HEK293 (cell line): Measurements from ENCODE around the gene KCNMA1.

Experiments
- CTCF ChIA-PET: fragments of 350-600 bp; formaldehyde crosslinking; extraction: SDS; loops from one replicate; lab custom pipeline; 2021; ENCODE audit warnings: antibody characterized with exemption; lab: Yijun Ruan, JAX
- POLR2A ChIA-PET: fragments of 300-600 bp; formaldehyde crosslinking; extraction: SDS; loops from one replicate; lab custom pipeline; 2020; ENCODE audit warnings: antibody characterized with exemption, inconsistent platforms; lab: Yijun Ruan, JAX
- H3K27ac ChIP-seq: fragments of 200-500 bp; sonication (Bioruptor generic); 2 replicates; pipeline ENCODE4 v1.5.1; 2014; ENCODE audit warnings: low read depth, low read length, control low read depth, inconsistent platforms; ENCODE audit errors: extremely low read depth
- H3K36me3 ChIP-seq, 2 experiments: fragments of 200-500 bp in 1 of 2; sonication (Bioruptor generic) in 1 of 2; 1 replicate in 1 of 2; 2 replicates in 1 of 2; pipeline ENCODE4 v1.5.1; 2014 to 2017; ENCODE audit warnings: inconsistent platforms in 2 of 2, low read length in 2 of 2; ENCODE audit not compliant: control insufficient read depth in 2 of 2, insufficient read depth in 1 of 2
- H3K4me1 ChIP-seq: fragments of 200-500 bp; sonication (Bioruptor generic); 2 replicates; pipeline ENCODE4 v1.5.1; 2014; ENCODE audit warnings: mild to moderate bottlenecking, low read length, inconsistent platforms; ENCODE audit not compliant: control insufficient read depth, insufficient read depth
- H3K4me3 ChIP-seq: 2 replicates; pipeline ENCODE4 v1.5.1; 2011; ENCODE audit warnings: low read depth, mild to moderate bottlenecking, control low read depth, low read length, moderate library complexity
- H3K9me3 ChIP-seq: fragments of 200-500 bp; sonication (Bioruptor generic); 2 replicates; pipeline ENCODE4 v1.5.1; 2014; ENCODE audit warnings: low read depth, low read length, inconsistent platforms; ENCODE audit not compliant: control insufficient read depth, insufficient read depth
- IKZF3 ChIP-seq: fragments of 450-650 bp; IDR thresholded peaks from 2 replicates; pipeline ENCODE4 v1.5.0; 2018; ENCODE audit warnings: missing biosample characterization, mild to moderate bottlenecking, missing genetic modification characterization, moderate library complexity
- OVOL3 ChIP-seq: fragments of 450-650 bp; formaldehyde crosslinking; IDR thresholded peaks from 2 replicates; pipeline ENCODE4 v1.5.1; 2016; ENCODE audit warnings: missing biosample characterization, missing genetic modification characterization
- PRDM1 ChIP-seq: fragments of 450-650 bp; formaldehyde crosslinking; IDR thresholded peaks from 2 replicates; pipeline ENCODE4; 2016; ENCODE audit warnings: missing biosample characterization, missing genetic modification characterization
- PRDM10 ChIP-seq: fragments of 450-650 bp; formaldehyde crosslinking; IDR thresholded peaks from 2 replicates; pipeline ENCODE4 v1.5.1; 2016; ENCODE audit warnings: missing biosample characterization, missing genetic modification characterization
- SALL2 ChIP-seq: fragments of 450-650 bp; formaldehyde crosslinking; IDR thresholded peaks from 2 replicates; pipeline ENCODE4 v1.5.0; 2017; ENCODE audit warnings: missing biosample characterization, mild to moderate bottlenecking, missing genetic modification characterization, borderline replicate concordance
- SP7 ChIP-seq: fragments of 450-650 bp; formaldehyde crosslinking; IDR thresholded peaks from 2 replicates; pipeline ENCODE4 v1.5.1; 2016; ENCODE audit warnings: missing biosample characterization, missing genetic modification characterization
- ZBTB17 ChIP-seq: fragments of 450-650 bp; formaldehyde crosslinking; IDR thresholded peaks from 2 replicates; pipeline ENCODE4 v1.5.1; 2016; ENCODE audit warnings: missing biosample characterization, missing genetic modification characterization
- ZFP3 ChIP-seq: fragments of 450-650 bp; formaldehyde crosslinking; IDR thresholded peaks from 2 replicates; pipeline ENCODE4 v1.5.1; 2016; ENCODE audit warnings: low read depth, missing biosample characterization, missing genetic modification characterization
- ZIC2 ChIP-seq: fragments of 450-650 bp; formaldehyde crosslinking; IDR thresholded peaks from 2 replicates; pipeline ENCODE4 v1.5.1; 2016; ENCODE audit warnings: missing biosample characterization, missing genetic modification characterization
- ZNF146 ChIP-seq: fragments of 450-650 bp; formaldehyde crosslinking; IDR thresholded peaks from 2 replicates; pipeline ENCODE4 v1.5.1; 2016; ENCODE audit warnings: missing biosample characterization, missing genetic modification characterization
- ZNF184 ChIP-seq: fragments of 450-650 bp; IDR thresholded peaks from 2 replicates; pipeline ENCODE4 v1.5.1; 2018; ENCODE audit warnings: missing biosample characterization, mild to moderate bottlenecking, missing genetic modification characterization
- ZNF311 ChIP-seq: fragments of 450-650 bp; formaldehyde crosslinking; IDR thresholded peaks from 2 replicates; pipeline ENCODE4 v1.5.1; 2017; ENCODE audit warnings: missing biosample characterization, missing genetic modification characterization, borderline replicate concordance
- ZNF324 ChIP-seq: fragments of 450-650 bp; formaldehyde crosslinking; IDR thresholded peaks from 2 replicates; pipeline ENCODE4 v1.5.1; 2016; ENCODE audit warnings: missing biosample characterization, missing genetic modification characterization
- ZNF341 ChIP-seq: fragments of 450-650 bp; formaldehyde crosslinking; IDR thresholded peaks from 2 replicates; pipeline ENCODE4; 2016; ENCODE audit warnings: low read depth, missing biosample characterization, missing genetic modification characterization
- ZNF394 ChIP-seq: fragments of 450-650 bp; formaldehyde crosslinking; IDR thresholded peaks from 2 replicates; pipeline ENCODE4 v1.5.1; 2016; ENCODE audit warnings: missing biosample characterization, missing genetic modification characterization, mild to moderate bottlenecking, moderate library complexity, borderline replicate concordance
- ZNF501 ChIP-seq: fragments of 450-650 bp; formaldehyde crosslinking; IDR thresholded peaks from 2 replicates; pipeline ENCODE4 v1.5.1; 2016; ENCODE audit warnings: missing biosample characterization, missing genetic modification characterization
- ZNF521 ChIP-seq: fragments of 450-650 bp; formaldehyde crosslinking; IDR thresholded peaks from 2 replicates; pipeline ENCODE4 v1.5.1; 2017; ENCODE audit warnings: missing biosample characterization, mild to moderate bottlenecking, missing genetic modification characterization
- ZNF623 ChIP-seq: fragments of 450-650 bp; formaldehyde crosslinking; IDR thresholded peaks from 2 replicates; pipeline ENCODE4 v1.5.1; 2016; ENCODE audit warnings: missing biosample characterization, missing genetic modification characterization
- ZNF626 ChIP-seq: fragments of 450-650 bp; sonication (Bioruptor Pico); formaldehyde crosslinking; IDR thresholded peaks from 2 replicates; pipeline ENCODE4 v1.5.1; 2018; ENCODE audit warnings: missing biosample characterization, missing genetic modification characterization, inconsistent platforms
- ZNF792 ChIP-seq: fragments of 450-650 bp; formaldehyde crosslinking; IDR thresholded peaks from 2 replicates; pipeline ENCODE4 v1.5.1; 2016; ENCODE audit warnings: missing biosample characterization, missing genetic modification characterization
- TF ChIP-seq, protein P1 (sequence below): fragments of 450-650 bp; formaldehyde crosslinking; IDR thresholded peaks from 2 replicates; pipeline ENCODE4 v1.5.1; 2016; ENCODE audit warnings: missing biosample characterization, missing genetic modification characterization

KCNMA1 gene

DNA sequence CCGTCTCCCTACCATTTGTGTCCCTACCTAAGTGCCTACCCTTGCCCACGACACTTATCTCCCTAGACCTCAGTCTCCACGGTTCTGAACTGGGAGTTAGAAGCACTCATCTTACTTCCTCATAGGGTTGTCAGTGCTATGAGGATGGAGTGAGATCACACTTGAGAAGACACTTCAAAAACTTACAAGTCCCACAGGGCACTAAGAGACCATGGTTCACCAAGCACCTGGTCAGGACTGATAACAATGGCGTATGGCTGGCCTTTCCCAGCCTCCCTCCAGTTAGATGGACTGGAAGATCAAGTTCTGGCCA, 43.2 kb downstream of the KCNMA1 start:
- no peak overlapping the region for H3K27ac ChIP-seq
- H3K4me3 ChIP-seq, result no peak overlapping the region
- no peaks in the 10 kb centered on the region for H3K9me3 ChIP-seq
- H3K4me1 ChIP-seq, result no peaks in the 10 kb centered on the region
- H3K36me3 ChIP-seq, result no peaks in the 10 kb centered on the region
- no peak for TF ChIP-seq ZNF184 (tag by site-specific recombination)
- no peak for TF ChIP-seq PRDM10 (tag by site-specific recombination)
- TF ChIP-seq, protein P1, sequence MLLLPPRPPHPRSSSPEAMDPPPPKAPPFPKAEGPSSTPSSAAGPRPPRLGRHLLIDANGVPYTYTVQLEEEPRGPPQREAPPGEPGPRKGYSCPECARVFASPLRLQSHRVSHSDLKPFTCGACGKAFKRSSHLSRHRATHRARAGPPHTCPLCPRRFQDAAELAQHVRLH (tag by site-specific recombination), result no peak
- TF ChIP-seq ZBTB17 (tag by site-specific recombination), result no peak
- TF ChIP-seq ZFP3 (tag by site-specific recombination), result no peak
- TF ChIP-seq ZNF146, result no peak
- no peak for TF ChIP-seq ZNF311 (tag by site-specific recombination)
- TF ChIP-seq ZNF501 (tag by site-specific recombination), result no peak
- no peak for TF ChIP-seq ZNF324 (tag by site-specific recombination)
- no peak for TF ChIP-seq ZNF792 (tag by site-specific recombination)
- no peak for TF ChIP-seq SP7
- no peak for TF ChIP-seq ZNF623 (tag by site-specific recombination)
- TF ChIP-seq, all 188 proteins: peak for 0
- ChIA-PET CTCF (no interaction called here), POLR2A (no interaction called here)

- POLR2A ChIA-PET, result no interaction called here
- no peaks in the 10 kb centered on the region for H3K4me1 ChIP-seq
- no peaks in the 10 kb centered on the region for H3K9me3 ChIP-seq
- no peaks in the 10 kb centered on the region for H3K36me3 ChIP-seq
- no peak for TF ChIP-seq SALL2 (tag by site-specific recombination)
- TF ChIP-seq ZNF394 (tag by site-specific recombination), result no peak
- TF ChIP-seq IKZF3, result no peak
- TF ChIP-seq OVOL3 (tag by site-specific recombination), result no peak
- no peak for TF ChIP-seq ZNF521 (tag by site-specific recombination)
- TF ChIP-seq ZNF341 (tag by site-specific recombination), result no peak
- TF ChIP-seq ZIC2, result no peak
- no peak for TF ChIP-seq ZNF626 (tag by site-specific recombination)
- TF ChIP-seq PRDM1 (tag by site-specific recombination), result no peak
- no peak overlapping the region for H3K27ac ChIP-seq
- CTCF ChIA-PET, result no interaction called here
- no peak overlapping the region for H3K4me3 ChIP-seq
These were observed 43.7 kb downstream of the KCNMA1 start for GRCh38 chr10:77593771-77594470.
